KMS-11 (cell line): ENCODE results near the gene TAOK2.
A peak's percentile ranks its signal among the peaks of the same experiment; 100 is the strongest.

Experiments used
- H2AFZ ChIP-seq: fragments of 200-600 bp; sonication (generic); 2 replicates; pipeline ENCODE4 v1.6.1; 2016; ENCODE audit warnings: antibody characterized with exemption, mixed run types, low read depth
- H3K27ac ChIP-seq: fragments of 200-600 bp; sonication (generic); 2 replicates; pipeline ENCODE4 v1.6.1; 2016; ENCODE audit warnings: mild to moderate bottlenecking, mixed run types
- H3K27me3 ChIP-seq: fragments of 200-600 bp; sonication (generic); 2 replicates; pipeline ENCODE4 v1.6.1; 2017; ENCODE audit warnings: mild to moderate bottlenecking, low read depth, mixed run types, moderate library complexity; ENCODE audit not compliant: insufficient read depth
- H3K36me3 ChIP-seq: fragments of 200-600 bp; sonication (generic); 2 replicates; pipeline ENCODE4 v1.6.1; 2017; ENCODE audit warnings: mild to moderate bottlenecking, mixed run types; ENCODE audit not compliant: insufficient read depth
- H3K4me1 ChIP-seq: fragments of 200-600 bp; sonication (generic); 2 replicates; pipeline ENCODE4 v1.6.1; 2016; ENCODE audit warnings: mild to moderate bottlenecking, low read depth, mixed run types; ENCODE audit not compliant: poor library complexity, severe bottlenecking
- H3K4me2 ChIP-seq: fragments of 200-600 bp; sonication (generic); 2 replicates; pipeline ENCODE4 v1.7.0; 2016; ENCODE audit warnings: mild to moderate bottlenecking, mixed run types
- H3K4me3 ChIP-seq: fragments of 200-600 bp; sonication (generic); IDR thresholded peaks from 2 replicates; pipeline ENCODE4 v1.6.1; 2017; ENCODE audit warnings: low read depth, low read length, mixed read lengths; ENCODE audit not compliant: insufficient read depth
- H3K79me2 ChIP-seq: fragments of 200-600 bp; sonication (generic); 2 replicates; pipeline ENCODE4 v1.6.1; 2016; ENCODE audit warnings: low read depth, mixed run types; ENCODE audit not compliant: insufficient read depth
- H3K9ac ChIP-seq: fragments of 200-600 bp; sonication (generic); 2 replicates; pipeline ENCODE4 v1.6.1; 2016; ENCODE audit warnings: mild to moderate bottlenecking, mixed run types
- H4K20me1 ChIP-seq: fragments of 200-600 bp; sonication (generic); 2 replicates; pipeline ENCODE4 v1.6.1; 2016; ENCODE audit warnings: mild to moderate bottlenecking, mixed run types; ENCODE audit not compliant: insufficient read depth
- CTCF ChIP-seq: fragments of 200-600 bp; sonication (generic); conservative IDR thresholded peaks from 2 replicates; pipeline ENCODE4 v1.6.1; 2017; ENCODE audit warnings: low read depth, mild to moderate bottlenecking, antibody characterized with exemption, low read length, moderate library complexity, mixed read lengths

Gene TAOK2

GRCh38 chr16:29972500-29972899 is 1.2 kb upstream of the TAOK2 start:
- H3K9ac ChIP-seq, result no peak overlapping the region
- H3K4me3 ChIP-seq, result no peak overlapping the region
- peaks cover 25% of the 10 kb centered on the region for H3K79me2 ChIP-seq
- H3K27ac ChIP-seq, result no peak overlapping the region
- H4K20me1 ChIP-seq, result no peaks in the 10 kb centered on the region
- H3K36me3 ChIP-seq, result no peaks in the 10 kb centered on the region
- TF ChIP-seq CTCF, result no peak
- H2AFZ ChIP-seq, result peak overlapping the region; percentile 69; the same call in 1 of the 2 replicates
- H3K4me2 ChIP-seq, result no peak overlapping the region
- peaks cover 22% of the 10 kb centered on the region for H3K4me1 ChIP-seq
- H3K27me3 ChIP-seq, result no peaks in the 10 kb centered on the region

- H3K27me3 ChIP-seq, result no peaks in the 10 kb centered on the region
- peaks cover 22% of the 10 kb centered on the region for H3K4me1 ChIP-seq
- no peaks in the 10 kb centered on the region for H4K20me1 ChIP-seq
- H3K4me2 ChIP-seq, result peak overlapping the region; percentile 14; the same call in 1 of the 2 replicates
- H3K9ac ChIP-seq, result no peak overlapping the region
- no peak for TF ChIP-seq CTCF
- H2AFZ ChIP-seq, result peak overlapping the region; percentile 69
- H3K79me2 ChIP-seq, result peaks cover 25% of the 10 kb centered on the region
- no peak overlapping the region for H3K4me3 ChIP-seq
- no peaks in the 10 kb centered on the region for H3K36me3 ChIP-seq
- no peak overlapping the region for H3K27ac ChIP-seq
These were observed 680 bp upstream of the TAOK2 start for GRCh38 chr16:29972992-29973383.

- peaks cover 22% of the 10 kb centered on the region for H3K4me1 ChIP-seq
- peaks cover 25% of the 10 kb centered on the region for H3K79me2 ChIP-seq
- H2AFZ ChIP-seq, result peak overlapping the region; percentile 69
- no peaks in the 10 kb centered on the region for H4K20me1 ChIP-seq
- H3K36me3 ChIP-seq, result no peaks in the 10 kb centered on the region; the same call in 1 of the 2 replicates
- no peak for TF ChIP-seq CTCF
- H3K4me3 ChIP-seq, result no peak overlapping the region
- peak overlapping the region; percentile 0; the same call in 1 of the 2 replicates for H3K27ac ChIP-seq
- no peaks in the 10 kb centered on the region for H3K27me3 ChIP-seq
- peak overlapping the region; percentile 59 for H3K9ac ChIP-seq
- H3K4me2 ChIP-seq, result peak overlapping the region; percentile 100
These were observed 844 bp downstream of the TAOK2 start for GRCh38 chr16:29974291-29975133.

- peak overlapping the region; percentile 100 for H3K4me2 ChIP-seq
- peaks cover 25% of the 10 kb centered on the region for H3K79me2 ChIP-seq
- no peak for TF ChIP-seq CTCF
- H3K9ac ChIP-seq, result no peak overlapping the region; the same call in 1 of the 2 replicates
- no peaks in the 10 kb centered on the region for H3K27me3 ChIP-seq
- no peaks in the 10 kb centered on the region; the same call in 1 of the 2 replicates for H3K36me3 ChIP-seq
- no peaks in the 10 kb centered on the region for H4K20me1 ChIP-seq
- H2AFZ ChIP-seq, result no peak overlapping the region
- H3K4me3 ChIP-seq, result no peak overlapping the region
- no peak overlapping the region for H3K27ac ChIP-seq
- peaks cover 22% of the 10 kb centered on the region for H3K4me1 ChIP-seq
These were observed 1.5 kb downstream of the TAOK2 start for GRCh38 chr16:29975134-29975538.
